ENCODE data around the gene ARMC5. TPM values are rescaled to one million over a fixed set of nuclear protein-coding genes. Genes with fewer than 3 reads are reported as not detected.
"Not testable (repeated sequence)": the region's sequence is repeated elsewhere in the genome, so short reads cannot be mapped to it uniquely, and the experiment has no call there.

ARMC5 gene
- total RNA-seq, 1 experiment from 2014 or later = 18.6 TPM

GRCh38 chr16:31413943-31414342, 45.4 kb upstream of the ARMC5 start:
- no peak overlapping the region for H3K27ac ChIP-seq
- no peaks in the 10 kb centered on the region for H3K79me2 ChIP-seq (ENCODE audit: low read depth)
- H3K27me3 ChIP-seq (ENCODE audit: insufficient read depth, low read depth) = peaks cover 27% of the 10 kb centered on the region; the same call in 1 of the 2 replicates
- no peak overlapping the region for H3K4me3 ChIP-seq
- H3K4me2 ChIP-seq = no peak overlapping the region
- TF ChIP-seq, protein P1, sequence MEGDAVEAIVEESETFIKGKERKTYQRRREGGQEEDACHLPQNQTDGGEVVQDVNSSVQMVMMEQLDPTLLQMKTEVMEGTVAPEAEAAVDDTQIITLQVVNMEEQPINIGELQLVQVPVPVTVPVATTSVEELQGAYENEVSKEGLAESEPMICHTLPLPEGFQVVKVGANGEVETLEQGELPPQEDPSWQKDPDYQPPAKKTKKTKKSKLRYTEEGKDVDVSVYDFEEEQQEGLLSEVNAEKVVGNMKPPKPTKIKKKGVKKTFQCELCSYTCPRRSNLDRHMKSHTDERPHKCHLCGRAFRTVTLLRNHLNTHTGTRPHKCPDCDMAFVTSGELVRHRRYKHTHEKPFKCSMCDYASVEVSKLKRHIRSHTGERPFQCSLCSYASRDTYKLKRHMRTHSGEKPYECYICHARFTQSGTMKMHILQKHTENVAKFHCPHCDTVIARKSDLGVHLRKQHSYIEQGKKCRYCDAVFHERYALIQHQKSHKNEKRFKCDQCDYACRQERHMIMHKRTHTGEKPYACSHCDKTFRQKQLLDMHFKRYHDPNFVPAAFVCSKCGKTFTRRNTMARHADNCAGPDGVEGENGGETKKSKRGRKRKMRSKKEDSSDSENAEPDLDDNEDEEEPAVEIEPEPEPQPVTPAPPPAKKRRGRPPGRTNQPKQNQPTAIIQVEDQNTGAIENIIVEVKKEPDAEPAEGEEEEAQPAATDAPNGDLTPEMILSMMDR (conservative IDR thresholded peaks at IDR 0.05) = no peak
- TF ChIP-seq EZH2 (IDR thresholded peaks at IDR 0.05; ENCODE audit: low read depth) = no peak
- no TSS peak for BruUV-seq (replicated peaks)
- no peaks in the 10 kb centered on the region for H3F3A ChIP-seq (ENCODE audit: insufficient read depth, low read depth)
- H2AFZ ChIP-seq = no peak overlapping the region
- no peaks in the 10 kb centered on the region for H3K4me1 ChIP-seq (replicated peaks; ENCODE audit: insufficient read depth)
- no peaks in the 10 kb centered on the region for H3K36me3 ChIP-seq (ENCODE audit: low read depth)
- POLR2A ChIA-PET (ENCODE audit: unreplicated experiment) = no interaction called here
- H4K20me1 ChIP-seq (ENCODE audit: insufficient read depth) = no peaks in the 10 kb centered on the region
- H3K9me2 ChIP-seq (ENCODE audit: insufficient read depth) = no peaks in the 10 kb centered on the region
- no peaks in the 10 kb centered on the region for H3K9me3 ChIP-seq (ENCODE audit: insufficient read depth, low read depth)
- CTCF ChIA-PET = no interaction called here
- intact Hi-C loops (cut with micrococcal nuclease; ENCODE audit: unreplicated experiment) = no loop called here
- no peak for DNase-seq

DNA sequence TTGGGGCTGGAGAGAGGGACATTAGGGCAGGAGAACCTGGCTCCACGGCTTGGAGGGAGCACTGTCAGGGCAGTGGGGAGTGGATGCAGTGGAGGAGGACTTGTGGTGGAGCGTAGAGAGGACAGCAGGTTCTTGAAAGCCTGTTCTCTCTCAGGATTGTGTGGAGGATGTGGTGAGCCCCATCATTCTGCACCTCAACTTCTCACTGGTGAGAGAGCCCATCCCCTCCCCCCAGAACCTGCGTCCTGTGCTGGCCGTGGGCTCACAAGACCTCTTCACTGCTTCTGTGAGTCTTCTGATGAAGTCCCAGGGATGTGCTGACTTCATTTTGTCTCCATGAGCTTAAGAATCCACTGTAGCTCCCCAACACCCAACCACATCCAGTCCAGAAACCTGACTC, 44.6 kb upstream of the ARMC5 start:
- Histone ChIP-seq H3K9me3 (ENCODE audit: insufficient read depth, low read depth) (no peaks in the 10 kb centered on the region), H4K20me1 (ENCODE audit: insufficient read depth) (no peaks in the 10 kb centered on the region), H3K27ac (no peak overlapping the region), H3K4me2 (no peak overlapping the region), H3K79me2 (ENCODE audit: low read depth) (no peaks in the 10 kb centered on the region), H3K36me3 (ENCODE audit: low read depth) (no peaks in the 10 kb centered on the region), H2AFZ (no peak overlapping the region), H3K27me3 (ENCODE audit: insufficient read depth, low read depth) (peaks cover 27% of the 10 kb centered on the region; the same call in 1 of the 2 replicates), H3F3A (ENCODE audit: insufficient read depth, low read depth) (no peaks in the 10 kb centered on the region), H3K4me1 (replicated peaks; ENCODE audit: insufficient read depth) (no peaks in the 10 kb centered on the region), H3K4me3 (no peak overlapping the region), H3K9me2 (ENCODE audit: insufficient read depth) (no peaks in the 10 kb centered on the region)
- intact Hi-C loops (cut with micrococcal nuclease; ENCODE audit: unreplicated experiment) = no loop called here
- no peak for DNase-seq
- TF ChIP-seq, protein P1 (conservative IDR thresholded peaks at IDR 0.05) = no peak
- no peak for TF ChIP-seq EZH2 (IDR thresholded peaks at IDR 0.05; ENCODE audit: low read depth)
- ChIA-PET POLR2A (ENCODE audit: unreplicated experiment) (no interaction called here), CTCF (no interaction called here)
- no TSS peak for BruUV-seq (replicated peaks)

DNA sequence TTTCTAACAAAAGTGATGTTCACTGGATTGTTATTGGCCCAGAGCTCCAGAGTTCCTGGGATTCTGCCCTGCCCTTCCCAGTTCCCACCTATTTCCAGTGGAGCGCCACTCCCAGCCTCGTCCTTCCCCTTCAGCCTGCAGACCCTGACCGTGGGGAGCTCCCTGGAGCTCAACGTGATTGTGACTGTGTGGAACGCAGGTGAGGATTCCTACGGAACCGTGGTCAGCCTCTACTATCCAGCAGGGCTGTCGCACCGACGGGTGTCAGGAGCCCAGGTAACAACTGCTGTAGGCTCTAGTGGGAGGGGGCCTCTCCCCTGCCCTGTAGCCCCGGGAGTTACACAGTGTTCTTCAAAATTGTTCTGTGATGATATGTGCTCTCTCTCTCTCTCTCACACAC, 42.9 kb upstream of the ARMC5 start:
- no peak for DNase-seq
- CTCF ChIA-PET = no interaction called here
- POLR2A ChIA-PET (ENCODE audit: unreplicated experiment) = no interaction called here
- H3K79me2 ChIP-seq (ENCODE audit: low read depth) = no peaks in the 10 kb centered on the region
- no peak overlapping the region for H3K4me2 ChIP-seq
- no peak overlapping the region for H3K27ac ChIP-seq
- no peaks in the 10 kb centered on the region for H3K36me3 ChIP-seq (ENCODE audit: low read depth)
- H3K27me3 ChIP-seq (ENCODE audit: insufficient read depth, low read depth) = peaks cover 36% of the 10 kb centered on the region; the same call in 1 of the 2 replicates
- BruUV-seq (replicated peaks) = no TSS peak
- H3K9me3 ChIP-seq (ENCODE audit: insufficient read depth, low read depth) = no peaks in the 10 kb centered on the region
- no peaks in the 10 kb centered on the region for H4K20me1 ChIP-seq (ENCODE audit: insufficient read depth)
- no peak overlapping the region for H2AFZ ChIP-seq
- H3K9me2 ChIP-seq (ENCODE audit: insufficient read depth) = no peaks in the 10 kb centered on the region
- H3K4me3 ChIP-seq = no peak overlapping the region
- no peaks in the 10 kb centered on the region for H3F3A ChIP-seq (ENCODE audit: insufficient read depth, low read depth)
- intact Hi-C loops (cut with micrococcal nuclease; ENCODE audit: unreplicated experiment) = no loop called here
- TF ChIP-seq, protein P1 (conservative IDR thresholded peaks at IDR 0.05) = no peak
- TF ChIP-seq EZH2 (IDR thresholded peaks at IDR 0.05; ENCODE audit: low read depth) = no peak
- H3K4me1 ChIP-seq (replicated peaks; ENCODE audit: insufficient read depth) = no peaks in the 10 kb centered on the region

GRCh38 chr16:31417036-31417435, 42.3 kb upstream of the ARMC5 start:
- H2AFZ ChIP-seq; H3K9me3 ChIP-seq (ENCODE audit: insufficient read depth, low read depth); H3K79me2 ChIP-seq (ENCODE audit: low read depth); H3K36me3 ChIP-seq (ENCODE audit: low read depth); H3K4me3 ChIP-seq; H3K9me2 ChIP-seq (ENCODE audit: insufficient read depth); DNase-seq; H3K4me1 ChIP-seq (replicated peaks; ENCODE audit: insufficient read depth); H4K20me1 ChIP-seq (ENCODE audit: insufficient read depth); CTCF ChIA-PET; H3F3A ChIP-seq (ENCODE audit: insufficient read depth, low read depth); intact Hi-C loops (cut with micrococcal nuclease; ENCODE audit: unreplicated experiment); BruUV-seq (replicated peaks); POLR2A ChIA-PET (ENCODE audit: unreplicated experiment); H3K27ac ChIP-seq; H3K4me2 ChIP-seq: not testable (repeated sequence)
- H3K27me3 ChIP-seq (ENCODE audit: insufficient read depth, low read depth) = peaks cover 40% of the 10 kb centered on the region; the same call in 1 of the 2 replicates
